Hepatocyte (in vitro differentiated cells): ENCODE results near the gene PTTG1. TPM values are rescaled to one million over a fixed set of nuclear protein-coding genes. Genes with fewer than 3 reads are reported as not detected.

ENCODE experiments used
- DNase-seq: peaks from one replicate; pipeline ENCODE4 v3.0.0-alpha.2; 2016; ENCODE audit warnings: low spot score
- H2AFZ ChIP-seq: fragments of 200-600 bp; sonication (generic); 2 replicates; pipeline ENCODE4 v1.6.0; 2016; ENCODE audit warnings: antibody characterized with exemption, mild to moderate bottlenecking
- H3K27ac ChIP-seq: fragments of 200-600 bp; sonication (generic); 2 replicates; pipeline ENCODE4 v1.5.1; 2016; ENCODE audit warnings: mild to moderate bottlenecking
- H3K27me3 ChIP-seq: fragments of 200-600 bp; sonication (generic); 2 replicates; pipeline ENCODE4 v1.6.1; 2016
- H3K36me3 ChIP-seq: fragments of 200-600 bp; sonication (generic); replicated peaks from 2 replicates; pipeline ENCODE4 v1.5.1; 2016; ENCODE audit warnings: low read depth; ENCODE audit not compliant: insufficient read depth
- H3K4me1 ChIP-seq: fragments of 200-600 bp; sonication (generic); 2 replicates; pipeline ENCODE4 v1.5.1; 2016; ENCODE audit warnings: mild to moderate bottlenecking, moderate library complexity; ENCODE audit not compliant: insufficient read depth
- H3K4me2 ChIP-seq: fragments of 200-600 bp; sonication (generic); 2 replicates; pipeline ENCODE4 v1.6.0; 2016
- H3K4me3 ChIP-seq: fragments of 200-600 bp; sonication (generic); 2 replicates; pipeline ENCODE4 v1.5.1; 2016; ENCODE audit warnings: mild to moderate bottlenecking
- H3K79me2 ChIP-seq: fragments of 200-600 bp; sonication (generic); 2 replicates; pipeline ENCODE4 v1.6.0; 2017; ENCODE audit warnings: mild to moderate bottlenecking
- H3K9me2 ChIP-seq: fragments of 200-600 bp; sonication (generic); replicated peaks from 2 replicates; pipeline ENCODE4 v1.6.0; 2017; ENCODE audit warnings: mild to moderate bottlenecking; ENCODE audit not compliant: insufficient read depth
- H3K9me3 ChIP-seq: fragments of 200-600 bp; sonication (generic); 2 replicates; pipeline ENCODE4 v1.5.1; 2016; ENCODE audit warnings: low read depth, mild to moderate bottlenecking
- H4K20me1 ChIP-seq: fragments of 200-600 bp; sonication (generic); 2 replicates; pipeline ENCODE4 v1.6.0; 2016; ENCODE audit warnings: mild to moderate bottlenecking; ENCODE audit not compliant: insufficient read depth, poor library complexity, severe bottlenecking
- CTCF ChIP-seq: fragments of 200-600 bp; sonication (generic); IDR thresholded peaks from 2 replicates; pipeline ENCODE4 v1.5.1; 2016; ENCODE audit warnings: antibody characterized with exemption, mild to moderate bottlenecking; ENCODE audit not compliant: poor library complexity
- EZH2 ChIP-seq: fragments of 200-600 bp; sonication (generic); IDR thresholded peaks from 2 replicates; pipeline ENCODE4 v1.6.1; 2016; ENCODE audit warnings: antibody characterized with exemption, mild to moderate bottlenecking, borderline replicate concordance
- EZH2phosphoT487 ChIP-seq: fragments of 200-600 bp; sonication (generic); IDR thresholded peaks from one replicate; pipeline ENCODE4 v1.6.1; 2018; ENCODE audit warnings: antibody characterized with exemption, mild to moderate bottlenecking, low read depth, moderate library complexity; ENCODE audit not compliant: unreplicated experiment, severe bottlenecking
- WGBS: methylation state at CpG from one replicate; pipeline ENCODE4 v1.1.6; 2016; ENCODE audit warnings: low lambda C conversion rate; ENCODE audit errors: missing lambda C conversion rate; 5-methylcytosine and 5-hydroxymethylcytosine counted together
- polyA plus RNA-seq: library from polyadenylated mRNA; unstranded; fragments of >200 nt; fragmentation: Nextera tagmentation; extraction: Ambion mirVana; gene quantifications from 2 replicates; pipeline ENCODE4 v1.2.1, GENCODE V29; 2016
- total RNA-seq: library from RNA; depleted of rRNA; stranded (reverse); fragments of >200 nt; gene quantifications from 2 replicates; pipeline ENCODE4 v1.2.3, GENCODE V29; 2014

PTTG1 gene
- total and polyA plus RNA-seq, 2 experiments from 2014 or later = 18.8 to 49.2 TPM

DNA sequence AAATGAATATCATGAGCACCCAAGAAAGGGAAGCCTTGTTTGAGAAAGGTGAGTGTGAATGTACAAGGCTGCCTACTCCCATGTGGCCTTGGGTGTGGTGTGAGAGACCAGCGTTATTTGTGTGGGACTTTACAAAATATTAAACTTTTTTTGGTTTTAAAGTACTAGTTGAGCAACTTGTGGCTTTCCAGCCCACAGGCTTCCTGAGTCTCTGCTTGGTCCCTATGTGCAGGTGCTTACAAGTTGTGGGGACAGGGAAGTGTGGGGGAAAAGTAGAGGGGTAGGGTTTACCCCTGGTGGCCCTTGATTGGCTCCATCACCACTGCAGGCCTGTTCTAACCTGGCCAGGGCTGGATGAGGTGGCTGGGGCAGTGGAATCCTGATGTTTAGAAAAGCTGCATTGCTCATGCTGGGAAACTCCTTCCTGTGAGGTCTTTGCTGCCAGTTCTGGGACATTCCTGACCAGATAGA is 19.7 kb downstream of the PTTG1 start:
- no peaks in the 10 kb centered on the region for H3K27me3 ChIP-seq
- no peaks in the 10 kb centered on the region for H3K9me3 ChIP-seq
- 95% methylated on average over 1 of the region's 1 CpG for WGBS
- H3K36me3 ChIP-seq = no peaks in the 10 kb centered on the region
- H3K9me2 ChIP-seq = no peaks in the 10 kb centered on the region
- TF ChIP-seq CTCF (no peak), EZH2phosphoT487 (no peak), EZH2 (no peak)
- no peak overlapping the region for H3K27ac ChIP-seq
- no peak overlapping the region for H3K4me2 ChIP-seq
- H4K20me1 ChIP-seq = no peaks in the 10 kb centered on the region
- H3K4me3 ChIP-seq = no peak overlapping the region
- no peak overlapping the region for H2AFZ ChIP-seq
- DNase-seq = no peak
- H3K4me1 ChIP-seq = no peaks in the 10 kb centered on the region
- H3K79me2 ChIP-seq = no peaks in the 10 kb centered on the region

- H3K4me3 ChIP-seq = no peak overlapping the region
- no peaks in the 10 kb centered on the region for H3K9me3 ChIP-seq
- TF ChIP-seq EZH2phosphoT487 (no peak), CTCF (no peak), EZH2 (no peak)
- no peaks in the 10 kb centered on the region for H3K9me2 ChIP-seq
- H3K4me1 ChIP-seq = no peaks in the 10 kb centered on the region
- no peaks in the 10 kb centered on the region for H3K27me3 ChIP-seq
- no peak overlapping the region for H2AFZ ChIP-seq
- H3K79me2 ChIP-seq = no peaks in the 10 kb centered on the region
- DNase-seq = no peak
- no peaks in the 10 kb centered on the region for H3K36me3 ChIP-seq
- H3K27ac ChIP-seq = no peak overlapping the region
- 94% methylated on average over 4 of the region's 4 CpGs for WGBS
- no peak overlapping the region for H3K4me2 ChIP-seq
- no peaks in the 10 kb centered on the region for H4K20me1 ChIP-seq
Measured at GRCh38 chr5:160442824-160443431, 21.3 kb downstream of the PTTG1 start.

DNA sequence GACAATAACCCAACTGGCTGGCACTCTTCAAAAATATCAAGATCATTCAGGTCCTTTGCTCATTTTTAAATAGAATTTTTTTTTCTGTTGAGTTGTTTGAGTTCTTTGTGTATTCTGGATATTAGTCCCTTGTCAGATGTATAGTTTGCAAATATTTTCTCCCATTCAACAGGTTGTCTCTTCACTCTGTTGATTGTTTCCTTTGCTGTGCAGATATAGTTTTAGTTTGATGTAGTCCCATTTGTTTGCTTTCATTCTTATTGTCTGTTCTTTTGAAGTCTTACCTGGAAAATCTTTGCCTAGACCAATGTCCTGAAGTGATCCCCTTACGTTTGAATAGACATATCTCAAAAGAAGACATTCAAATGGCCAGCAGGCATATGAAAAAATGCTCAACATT is 22.8 kb downstream of the PTTG1 start:
- no peak for TF ChIP-seq EZH2
- TF ChIP-seq CTCF = no peak
- no peak for TF ChIP-seq EZH2phosphoT487
- Histone ChIP-seq H2AFZ (no peak overlapping the region), H3K4me1 (no peaks in the 10 kb centered on the region), H3K4me3 (no peak overlapping the region), H3K9me2 (no peaks in the 10 kb centered on the region), H3K9me3 (no peaks in the 10 kb centered on the region), H3K79me2 (no peaks in the 10 kb centered on the region), H3K4me2 (no peak overlapping the region), H4K20me1 (no peaks in the 10 kb centered on the region), H3K27ac (no peak overlapping the region), H3K27me3 (no peaks in the 10 kb centered on the region), H3K36me3 (no peaks in the 10 kb centered on the region)
- 80% methylated on average over 1 of the region's 1 CpG for WGBS
- DNase-seq = no peak
